Duodenal mucosa (tissue), 2 donors: ENCODE data around the gene RSPO1.
"Not testable (repeated sequence)": the region's sequence is repeated elsewhere in the genome, so short reads cannot be mapped to it uniquely, and the experiment has no call there.

Experiments
- H3K27ac ChIP-seq: one replicate; pipeline ENCODE4 v1.7.0; 2013; ENCODE audit warnings: low read depth, low read length
- H3K27me3 ChIP-seq, 2 donors: one replicate each; pipeline ENCODE4 v1.7.0; 2013; ENCODE audit warnings: low read length in 2 of 2, control low read depth in 1 of 2; ENCODE audit not compliant: insufficient read depth in 2 of 2, control insufficient read depth in 1 of 2
- H3K36me3 ChIP-seq, 2 donors: one replicate each; pipeline ENCODE4 v1.7.0; 2013; ENCODE audit warnings: low read length in 2 of 2, control low read depth in 1 of 2; ENCODE audit not compliant: insufficient read depth in 2 of 2, control insufficient read depth in 1 of 2
- H3K4me1 ChIP-seq, 2 donors: one replicate each; pipeline ENCODE4 v1.7.0; 2013; ENCODE audit warnings: low read length in 2 of 2, control low read depth in 1 of 2; ENCODE audit not compliant: insufficient read depth in 2 of 2, control insufficient read depth in 1 of 2
- H3K4me3 ChIP-seq, 2 donors: one replicate each; pipeline ENCODE4 v1.7.0; 2013; ENCODE audit warnings: low read length in 2 of 2, low read depth in 1 of 2
- H3K9ac ChIP-seq, 2 donors: one replicate each; pipeline ENCODE4 v1.7.0; 2013; ENCODE audit warnings: low read length in 2 of 2, low read depth in 1 of 2
- H3K9me3 ChIP-seq, 2 donors: one replicate each; pipeline ENCODE4 v1.7.0; 2013; ENCODE audit warnings: low read length in 2 of 2, control low read depth in 1 of 2; ENCODE audit not compliant: control insufficient read depth in 1 of 2

RSPO1 gene

GRCh38 chr1:37584544-37584943, 50.1 kb downstream of the RSPO1 start:
- H3K4me3 ChIP-seq, H3K27me3 ChIP-seq, H3K9ac ChIP-seq, H3K27ac ChIP-seq, H3K9me3 ChIP-seq, H3K4me1 ChIP-seq: not testable (repeated sequence)
- H3K36me3 ChIP-seq, result peaks cover 32 to 85% of the 10 kb centered on the region in 2 donors

GRCh38 chr1:37575692-37576091, 59.0 kb downstream of the RSPO1 start:
- Histone ChIP-seq H3K36me3 (peaks cover 51 to 89% of the 10 kb centered on the region in 2 donors), H3K4me1 (no peaks in the 10 kb centered on the region), H3K27ac (no peak overlapping the region), H3K9ac (no peak overlapping the region), H3K27me3 (no peaks in the 10 kb centered on the region), H3K4me3 (no peak overlapping the region), H3K9me3 (no peaks in the 10 kb centered on the region)

DNA sequence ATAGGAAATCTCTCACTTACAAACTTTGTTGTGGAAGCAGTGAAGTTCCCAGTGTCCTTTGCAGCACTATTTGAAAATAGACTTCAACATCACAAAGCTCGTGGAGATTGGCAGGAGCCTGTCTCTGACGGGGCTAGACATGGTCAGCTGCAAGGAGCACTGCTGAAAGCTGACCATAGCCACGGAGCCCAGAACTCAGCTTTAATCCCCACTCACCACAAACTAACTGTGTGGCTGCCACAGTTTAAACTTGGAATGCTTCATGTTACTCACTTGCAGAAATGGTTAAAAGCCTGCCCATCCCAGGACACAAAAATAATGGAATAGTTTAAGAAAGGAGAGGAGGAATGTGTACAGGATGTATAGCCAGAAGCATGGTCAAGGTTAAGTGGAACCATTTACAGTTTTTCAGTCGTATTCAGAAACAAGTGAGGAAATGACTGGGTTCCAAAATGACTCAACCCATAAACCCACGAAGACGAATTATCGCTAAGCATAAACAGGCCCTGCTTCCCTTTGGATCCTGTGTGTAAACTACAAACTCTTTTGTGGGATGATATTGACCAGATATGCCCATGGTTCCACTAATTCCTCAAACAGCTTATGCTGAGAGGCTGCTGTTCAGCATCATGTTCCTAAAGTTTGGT, 59.7 kb downstream of the RSPO1 start:
- Histone ChIP-seq H3K27ac (no peak overlapping the region), H3K4me1 (no peaks in the 10 kb centered on the region), H3K9ac (no peak overlapping the region), H3K27me3 (no peaks in the 10 kb centered on the region), H3K9me3 (no peaks in the 10 kb centered on the region), H3K36me3 (peaks cover 49 to 87% of the 10 kb centered on the region in 2 donors), H3K4me3 (no peak overlapping the region)

- Histone ChIP-seq H3K9ac (no peak overlapping the region), H3K4me3 (no peak overlapping the region), H3K27ac (no peak overlapping the region), H3K4me1 (no peaks in the 10 kb centered on the region), H3K9me3 (no peaks in the 10 kb centered on the region), H3K27me3 (no peaks in the 10 kb centered on the region), H3K36me3 (peaks cover 80 to 97% of the 10 kb centered on the region in 2 donors)
These were observed 64.0 kb downstream of the RSPO1 start for GRCh38 chr1:37570528-37571334.

DNA sequence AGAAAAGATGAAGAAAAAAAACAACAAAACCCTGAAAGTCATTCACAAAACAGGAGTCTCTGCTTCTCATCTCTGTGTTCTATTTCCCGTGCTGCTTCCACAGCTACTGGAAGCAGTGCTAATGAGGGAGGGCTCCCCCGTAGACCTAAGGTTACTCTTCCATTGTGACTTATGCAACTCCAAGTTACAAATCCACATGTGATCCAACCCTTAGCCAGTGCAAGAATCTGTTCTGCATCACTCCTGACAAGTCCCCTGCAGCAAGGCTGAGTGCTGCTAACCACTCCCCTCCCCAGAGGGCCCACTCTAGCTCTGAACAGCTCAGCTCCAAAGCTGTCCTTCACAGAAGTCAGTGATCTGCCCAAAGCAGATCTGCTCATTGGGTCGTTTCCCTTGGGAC, 67.7 kb downstream of the RSPO1 start:
- no peaks in the 10 kb centered on the region for H3K27me3 ChIP-seq
- no peak overlapping the region for H3K4me3 ChIP-seq
- H3K9me3 ChIP-seq, result no peaks in the 10 kb centered on the region
- no peak overlapping the region for H3K27ac ChIP-seq
- no peak overlapping the region for H3K9ac ChIP-seq
- no peaks in the 10 kb centered on the region for H3K4me1 ChIP-seq
- peaks cover 51 to 76% of the 10 kb centered on the region in 2 donors for H3K36me3 ChIP-seq

GRCh38 chr1:37564892-37565291, 69.8 kb downstream of the RSPO1 start:
- Histone ChIP-seq H3K36me3 (peaks cover 36 to 56% of the 10 kb centered on the region in 2 donors), H3K27me3 (no peaks in the 10 kb centered on the region), H3K4me3 (no peak overlapping the region), H3K27ac (no peak overlapping the region), H3K4me1 (no peaks in the 10 kb centered on the region), H3K9ac (no peak overlapping the region), H3K9me3 (no peaks in the 10 kb centered on the region)

- Histone ChIP-seq H3K4me1 (no peaks in the 10 kb centered on the region), H3K27me3 (no peaks in the 10 kb centered on the region), H3K9ac (no peak overlapping the region), H3K36me3 (peaks cover 23 to 37% of the 10 kb centered on the region in 2 donors), H3K4me3 (no peak overlapping the region), H3K27ac (no peak overlapping the region), H3K9me3 (no peaks in the 10 kb centered on the region)
These were observed 71.7 kb downstream of the RSPO1 start for GRCh38 chr1:37562984-37563383.
